HG03571 (cell line): ENCODE results near the gene LAMA5.

Experiments used
- ATAC-seq: cut with Tn5 transposase; IDR thresholded peaks from one replicate; pipeline ENCODE4 v1.9.1; 2021; ENCODE audit not compliant: unreplicated experiment

LAMA5 gene

GRCh38 chr20:62370807-62371587 is 3.9 kb upstream of the LAMA5 start:
- no peak for ATAC-seq

- no peak for ATAC-seq
Measured at GRCh38 chr20:62370115-62370806, 3.1 kb upstream of the LAMA5 start.

GRCh38 chr20:62369815-62370114 is 2.7 kb upstream of the LAMA5 start:
- no peak for ATAC-seq

- ATAC-seq = no peak
Measured at GRCh38 chr20:62368976-62369814, 2.1 kb upstream of the LAMA5 start.

GRCh38 chr20:62368392-62368975 is 1.4 kb upstream of the LAMA5 start:
- ATAC-seq = no peak

- no peak for ATAC-seq
Measured at GRCh38 chr20:62367633-62368391, 700 bp upstream of the LAMA5 start.

- no peak for ATAC-seq
Measured at GRCh38 chr20:62366370-62367135, 559 bp downstream of the LAMA5 start.

- ATAC-seq = no peak
Measured at GRCh38 chr20:62365814-62366369, 1.2 kb downstream of the LAMA5 start.

- no peak for ATAC-seq
Measured at GRCh38 chr20:62364911-62365736, 2.0 kb downstream of the LAMA5 start.

GRCh38 chr20:62363920-62364851 is 2.9 kb downstream of the LAMA5 start:
- ATAC-seq = no peak

GRCh38 chr20:62362991-62363919 is 3.9 kb downstream of the LAMA5 start:
- no peak for ATAC-seq

- no peak for ATAC-seq
Measured at GRCh38 chr20:62362590-62362940, 4.5 kb downstream of the LAMA5 start.

GRCh38 chr20:62361799-62362589 is 5.1 kb downstream of the LAMA5 start:
- no peak for ATAC-seq

- ATAC-seq = no peak
Measured at GRCh38 chr20:62360854-62361798, 6.0 kb downstream of the LAMA5 start.
